Parathyroid adenoma (tissue), 2 donors: ENCODE data around the gene CCDC85A.

Experiments
- H2AFZ ChIP-seq: fragments of 300-600 bp; sonication (generic); one replicate; pipeline ENCODE4 v1.7.0; 2017; ENCODE audit warnings: antibody characterized with exemption, mild to moderate bottlenecking
- H3K27ac ChIP-seq: fragments of 300-600 bp; sonication (generic); one replicate; pipeline ENCODE4 v1.7.0; 2017
- H3K27me3 ChIP-seq: fragments of 300-600 bp; sonication (generic); one replicate; pipeline ENCODE4 v1.7.0; 2017; ENCODE audit warnings: low read length; ENCODE audit not compliant: control insufficient read depth, insufficient read depth
- H3K36me3 ChIP-seq: fragments of 300-600 bp; sonication (generic); one replicate; pipeline ENCODE4 v1.7.0; 2017; ENCODE audit warnings: low read length; ENCODE audit not compliant: control insufficient read depth, insufficient read depth
- H3K4me1 ChIP-seq: fragments of 300-600 bp; sonication (generic); one replicate; pipeline ENCODE4 v1.7.0; 2017; ENCODE audit warnings: control low read depth
- H3K4me2 ChIP-seq: fragments of 300-600 bp; sonication (generic); one replicate; pipeline ENCODE4 v1.7.0; 2017; ENCODE audit warnings: low read length
- H3K4me3 ChIP-seq: fragments of 300-600 bp; sonication (generic); one replicate; pipeline ENCODE4 v1.7.0; 2017; ENCODE audit warnings: low read depth, low read length
- H3K79me2 ChIP-seq: fragments of 300-600 bp; sonication (generic); one replicate; pipeline ENCODE4 v1.7.0; 2017; ENCODE audit warnings: control low read depth
- H3K9ac ChIP-seq: fragments of 300-600 bp; sonication (generic); one replicate; pipeline ENCODE4 v1.7.0; 2017; ENCODE audit warnings: mild to moderate bottlenecking
- H3K9me3 ChIP-seq: fragments of 300-600 bp; sonication (generic); one replicate; pipeline ENCODE4 v1.7.0; 2017; ENCODE audit warnings: low read length; ENCODE audit not compliant: control insufficient read depth
- CTCF ChIP-seq: fragments of 300-600 bp; sonication (generic); IDR thresholded peaks from one replicate; pipeline ENCODE4 v1.7.0; 2017; ENCODE audit warnings: antibody characterized with exemption, mild to moderate bottlenecking
- donor health status: primary hyperparathyroidism.

The CCDC85A gene

GRCh38 chr2:56202381-56203121 lies 18.8 kb downstream of the CCDC85A start:
- Histone ChIP-seq H3K4me2 (no peak overlapping the region), H3K4me1 (no peaks in the 10 kb centered on the region), H3K9ac (no peak overlapping the region), H3K27me3 (no peaks in the 10 kb centered on the region), H3K9me3 (no peaks in the 10 kb centered on the region), H3K79me2 (no peaks in the 10 kb centered on the region), H2AFZ (no peak overlapping the region), H3K36me3 (no peaks in the 10 kb centered on the region), H3K27ac (no peak overlapping the region), H3K4me3 (no peak overlapping the region)
- no peak for TF ChIP-seq CTCF

DNA sequence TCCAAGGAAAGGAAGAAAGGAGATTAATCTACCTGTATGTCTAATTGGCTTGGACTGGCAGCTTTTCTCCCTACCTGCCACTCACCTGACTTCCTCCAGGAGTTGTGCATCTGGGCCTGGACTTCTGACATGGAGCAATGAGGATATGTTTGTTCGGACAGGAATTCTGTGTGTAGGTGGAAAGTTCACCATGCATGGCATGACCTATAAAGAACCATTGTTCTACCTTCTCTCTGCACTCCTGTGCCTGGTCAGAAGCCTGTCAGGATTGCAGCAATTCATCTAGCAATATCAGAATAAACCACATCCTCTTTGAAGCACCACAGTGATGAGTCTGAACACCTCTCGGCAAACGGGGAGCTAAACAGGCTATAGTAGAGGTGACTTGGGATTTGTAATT lies 20.8 kb downstream of the CCDC85A start:
- Histone ChIP-seq H3K4me2 (no peak overlapping the region), H3K9me3 (no peaks in the 10 kb centered on the region), H3K27ac (no peak overlapping the region), H3K9ac (no peak overlapping the region), H3K36me3 (no peaks in the 10 kb centered on the region), H3K79me2 (no peaks in the 10 kb centered on the region), H3K27me3 (no peaks in the 10 kb centered on the region), H3K4me3 (no peak overlapping the region), H2AFZ (no peak overlapping the region), H3K4me1 (no peaks in the 10 kb centered on the region)
- TF ChIP-seq CTCF: no peak

DNA sequence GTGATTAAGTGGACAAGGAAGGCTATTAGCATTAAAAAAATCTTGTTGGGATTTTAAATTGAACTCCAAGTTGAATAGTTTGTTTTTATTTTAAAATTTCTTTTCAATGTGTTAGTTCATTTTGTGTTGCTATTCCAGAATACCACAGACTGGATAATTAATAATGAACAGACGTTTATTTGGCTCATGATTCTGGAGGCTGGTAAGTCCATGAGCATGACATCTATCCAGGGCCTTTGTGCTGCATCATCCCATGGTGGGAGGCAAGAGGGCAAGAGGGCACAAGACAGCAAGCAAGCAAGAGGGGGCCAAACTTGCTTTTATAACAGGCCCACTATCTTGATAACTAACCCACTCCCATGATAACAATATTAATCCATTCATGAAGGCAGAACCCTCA lies 22.5 kb downstream of the CCDC85A start:
- no peak overlapping the region for H3K27ac ChIP-seq
- H3K4me1 ChIP-seq: no peaks in the 10 kb centered on the region

GRCh38 chr2:56207760-56208159 lies 24.0 kb downstream of the CCDC85A start:
- H3K27me3 ChIP-seq: no peaks in the 10 kb centered on the region
- H3K79me2 ChIP-seq: no peaks in the 10 kb centered on the region
- no peaks in the 10 kb centered on the region for H3K4me1 ChIP-seq
- TF ChIP-seq CTCF: no peak
- H3K27ac ChIP-seq: no peak overlapping the region
- H3K4me2 ChIP-seq: no peak overlapping the region
- no peaks in the 10 kb centered on the region for H3K36me3 ChIP-seq
- H3K9me3 ChIP-seq: no peaks in the 10 kb centered on the region
- no peak overlapping the region for H3K4me3 ChIP-seq
- H3K9ac ChIP-seq: no peak overlapping the region
- no peak overlapping the region for H2AFZ ChIP-seq

More for the DNA sequence above, 22.5 kb downstream of the CCDC85A start:
- Histone ChIP-seq H2AFZ (no peak overlapping the region), H3K4me2 (no peak overlapping the region), H3K79me2 (no peaks in the 10 kb centered on the region), H3K9ac (no peak overlapping the region), H3K4me3 (no peak overlapping the region), H3K27me3 (no peaks in the 10 kb centered on the region), H3K9me3 (no peaks in the 10 kb centered on the region), H3K36me3 (no peaks in the 10 kb centered on the region)
- TF ChIP-seq CTCF: no peak

- Histone ChIP-seq H3K4me1 (no peaks in the 10 kb centered on the region), H3K4me3 (no peak overlapping the region), H3K36me3 (no peaks in the 10 kb centered on the region), H3K9ac (no peak overlapping the region), H3K4me2 (no peak overlapping the region), H3K27me3 (no peaks in the 10 kb centered on the region), H3K79me2 (no peaks in the 10 kb centered on the region), H3K27ac (no peak overlapping the region), H2AFZ (no peak overlapping the region), H3K9me3 (no peaks in the 10 kb centered on the region)
- no peak for TF ChIP-seq CTCF
These were observed 24.6 kb downstream of the CCDC85A start for GRCh38 chr2:56208380-56208779.
